ENCODE measurements around the gene C1orf116. TPM values are rescaled to one million over a fixed set of nuclear protein-coding genes. Genes with fewer than 3 reads are reported as not detected.

The C1orf116 gene
- total RNA-seq, 1 experiment from 2014 or later, result 36.7 TPM

- Histone ChIP-seq H3K36me3 (ENCODE audit: low read depth) (no peaks in the 10 kb centered on the region), H3K4me2 (peak overlapping the region; percentile 84), H3K4me1 (replicated peaks; ENCODE audit: insufficient read depth) (peaks cover 86% of the 10 kb centered on the region), H4K20me1 (ENCODE audit: insufficient read depth) (no peaks in the 10 kb centered on the region), H3K9me3 (ENCODE audit: insufficient read depth, low read depth) (no peaks in the 10 kb centered on the region), H3F3A (ENCODE audit: insufficient read depth, low read depth) (peaks cover 32% of the 10 kb centered on the region), H3K27ac (peak overlapping the region; percentile 83), H2AFZ (no peak overlapping the region; the same call in 1 of the 2 replicates), H3K79me2 (ENCODE audit: low read depth) (peaks cover 22% of the 10 kb centered on the region), H3K27me3 (ENCODE audit: insufficient read depth, low read depth) (no peaks in the 10 kb centered on the region), H3K9me2 (ENCODE audit: insufficient read depth) (no peaks in the 10 kb centered on the region), H3K4me3 (peak overlapping the region; percentile 50)
- TF ChIP-seq EZH2 (IDR thresholded peaks at IDR 0.05; ENCODE audit: low read depth) (no peak), CTCF (conservative IDR thresholded peaks at IDR 0.05) (no peak)
- ChIA-PET POLR2A (ENCODE audit: unreplicated experiment) (interaction anchor here (0.5 to 2.3 kb wide), 10 partner anchors 10 to 405 kb away, joined by 3 to 51 read pairs (median 11); partner anchors contain the start of genes PFKFB2 and YOD1), CTCF (interaction anchor here (0.8 to 1.9 kb wide), 7 partner anchors 12 to 373 kb away, joined by 3 to 6 read pairs (median 4); partner anchors contain the start of gene PFKFB2)
- intact Hi-C loops (cut with micrococcal nuclease; ENCODE audit: unreplicated experiment), result loop anchor here (1.0 kb wide), 2 partner anchors 20 to 29 kb away; partner anchors contain the start of gene YOD1
- DNase-seq, result peak in 1 of 2 experiments; percentile 50
- no TSS peak for BruUV-seq (replicated peaks)
Observed at GRCh38 chr1:207031632-207032264, 808 bp downstream of the C1orf116 start.

GRCh38 chr1:207031016-207031415 lies 1.5 kb downstream of the C1orf116 start:
- no TSS peak for BruUV-seq (replicated peaks)
- ChIA-PET CTCF (interaction anchor here (0.6 to 0.9 kb wide), 2 partner anchors 25 to 418 kb away, joined by 4 to 5 read pairs; no protein-coding TSS in a partner anchor), POLR2A (ENCODE audit: unreplicated experiment) (interaction anchor here (0.6 to 2.3 kb wide), 5 partner anchors 9 to 285 kb away, joined by 3 to 36 read pairs (median 4); partner anchors contain the start of gene PFKFB2)
- Histone ChIP-seq H3K9me3 (ENCODE audit: insufficient read depth, low read depth) (no peaks in the 10 kb centered on the region), H3F3A (ENCODE audit: insufficient read depth, low read depth) (peaks cover 40% of the 10 kb centered on the region), H4K20me1 (ENCODE audit: insufficient read depth) (no peaks in the 10 kb centered on the region), H3K9me2 (ENCODE audit: insufficient read depth) (no peaks in the 10 kb centered on the region), H3K36me3 (ENCODE audit: low read depth) (no peaks in the 10 kb centered on the region), H3K4me3 (peak overlapping the region; percentile 50), H3K27ac (peak overlapping the region; percentile 83), H3K27me3 (ENCODE audit: insufficient read depth, low read depth) (no peaks in the 10 kb centered on the region), H3K4me1 (replicated peaks; ENCODE audit: insufficient read depth) (peaks cover 94% of the 10 kb centered on the region), H3K79me2 (ENCODE audit: low read depth) (peaks cover 22% of the 10 kb centered on the region), H2AFZ (no peak overlapping the region), H3K4me2 (peak overlapping the region; percentile 84)
- intact Hi-C loops (cut with micrococcal nuclease; ENCODE audit: unreplicated experiment), result loop anchor here (1.0 kb wide), 1 partner anchor 29 kb away; no protein-coding TSS in a partner anchor
- no peak for DNase-seq
- TF ChIP-seq EZH2 (IDR thresholded peaks at IDR 0.05; ENCODE audit: low read depth) (no peak), CTCF (conservative IDR thresholded peaks at IDR 0.05) (no peak)

GRCh38 chr1:207030522-207031009 lies 2.0 kb downstream of the C1orf116 start:
- Histone ChIP-seq H3F3A (ENCODE audit: insufficient read depth, low read depth) (peaks cover 44% of the 10 kb centered on the region), H3K4me1 (replicated peaks; ENCODE audit: insufficient read depth) (peaks cover 98% of the 10 kb centered on the region), H4K20me1 (ENCODE audit: insufficient read depth) (no peaks in the 10 kb centered on the region), H3K27me3 (ENCODE audit: insufficient read depth, low read depth) (no peaks in the 10 kb centered on the region), H3K4me3 (peak overlapping the region; percentile 50; the same call in 1 of the 2 replicates), H3K9me2 (ENCODE audit: insufficient read depth) (no peaks in the 10 kb centered on the region), H3K79me2 (ENCODE audit: low read depth) (peaks cover 22% of the 10 kb centered on the region), H2AFZ (no peak overlapping the region), H3K4me2 (peak overlapping the region; percentile 84), H3K36me3 (ENCODE audit: low read depth) (no peaks in the 10 kb centered on the region), H3K9me3 (ENCODE audit: insufficient read depth, low read depth) (no peaks in the 10 kb centered on the region), H3K27ac (peak overlapping the region; percentile 83)
- ChIA-PET CTCF (interaction anchor here (0.6 kb wide), 1 partner anchor 418 kb away, joined by 5 read pairs; no protein-coding TSS in a partner anchor), POLR2A (ENCODE audit: unreplicated experiment) (interaction anchor here (0.6 to 1.1 kb wide), 4 partner anchors 9 to 286 kb away, joined by 3 to 4 read pairs (median 4); partner anchors contain the start of gene PFKFB2)
- TF ChIP-seq EZH2 (IDR thresholded peaks at IDR 0.05; ENCODE audit: low read depth) (no peak), CTCF (conservative IDR thresholded peaks at IDR 0.05) (no peak)
- no TSS peak for BruUV-seq (replicated peaks)
- intact Hi-C loops (cut with micrococcal nuclease; ENCODE audit: unreplicated experiment), result loop anchor here (1.0 kb wide), 1 partner anchor 28 kb away; no protein-coding TSS in a partner anchor
- peak in 1 of 2 experiments; percentile 57 for DNase-seq
